ENCODE data around the gene MYO7B.

Gene MYO7B

DNA sequence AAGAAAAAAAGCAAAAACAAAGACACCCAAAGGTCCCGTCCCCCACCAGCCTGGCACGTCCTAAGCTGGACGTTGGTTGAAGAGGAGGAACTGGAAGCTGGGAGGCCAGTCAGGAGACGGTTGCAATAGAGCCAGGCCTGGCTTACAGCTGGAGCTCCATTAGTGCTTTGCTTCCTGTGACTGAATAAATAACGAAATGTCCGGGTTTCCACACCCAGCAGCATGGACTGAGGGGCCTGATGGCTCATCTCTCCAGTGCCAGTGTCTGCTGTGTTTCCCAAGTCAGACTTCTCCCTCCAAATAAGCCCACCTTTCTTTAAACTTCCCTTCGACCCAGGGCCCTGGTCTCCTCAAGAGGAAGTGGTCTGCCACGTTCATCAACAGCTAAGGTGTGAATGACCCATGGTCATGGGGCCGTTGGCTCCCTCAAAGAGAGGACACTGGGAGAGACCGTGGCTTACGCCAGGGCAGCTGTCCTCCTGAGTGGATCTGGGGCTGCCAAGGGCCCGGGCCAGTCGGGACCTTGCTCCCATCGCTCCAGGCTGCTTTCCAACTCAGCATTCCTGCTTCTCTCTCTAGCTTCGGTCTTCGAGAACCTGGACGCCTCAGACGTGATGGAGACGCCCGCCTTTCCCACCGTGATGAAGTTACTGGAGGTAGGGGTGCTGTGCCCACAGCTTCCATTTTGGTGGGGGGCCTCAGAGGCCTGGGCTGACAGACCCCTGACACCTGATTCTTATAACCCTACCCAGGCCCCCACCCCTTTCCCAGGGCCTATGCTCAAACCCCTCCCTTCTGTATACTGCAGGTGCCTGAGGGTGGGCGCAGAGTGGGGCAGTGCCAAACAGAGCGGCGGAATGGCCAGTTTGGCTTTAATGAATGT, 44.9 kb downstream of the MYO7B start:
- TF ChIP-seq, protein P1, sequence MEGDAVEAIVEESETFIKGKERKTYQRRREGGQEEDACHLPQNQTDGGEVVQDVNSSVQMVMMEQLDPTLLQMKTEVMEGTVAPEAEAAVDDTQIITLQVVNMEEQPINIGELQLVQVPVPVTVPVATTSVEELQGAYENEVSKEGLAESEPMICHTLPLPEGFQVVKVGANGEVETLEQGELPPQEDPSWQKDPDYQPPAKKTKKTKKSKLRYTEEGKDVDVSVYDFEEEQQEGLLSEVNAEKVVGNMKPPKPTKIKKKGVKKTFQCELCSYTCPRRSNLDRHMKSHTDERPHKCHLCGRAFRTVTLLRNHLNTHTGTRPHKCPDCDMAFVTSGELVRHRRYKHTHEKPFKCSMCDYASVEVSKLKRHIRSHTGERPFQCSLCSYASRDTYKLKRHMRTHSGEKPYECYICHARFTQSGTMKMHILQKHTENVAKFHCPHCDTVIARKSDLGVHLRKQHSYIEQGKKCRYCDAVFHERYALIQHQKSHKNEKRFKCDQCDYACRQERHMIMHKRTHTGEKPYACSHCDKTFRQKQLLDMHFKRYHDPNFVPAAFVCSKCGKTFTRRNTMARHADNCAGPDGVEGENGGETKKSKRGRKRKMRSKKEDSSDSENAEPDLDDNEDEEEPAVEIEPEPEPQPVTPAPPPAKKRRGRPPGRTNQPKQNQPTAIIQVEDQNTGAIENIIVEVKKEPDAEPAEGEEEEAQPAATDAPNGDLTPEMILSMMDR (IDR thresholded peaks at IDR 0.05; ENCODE audit: low read depth, low read length) = no peak
- H3K4me3 ChIP-seq (ENCODE audit: low read depth, low read length) = no peak overlapping the region

DNA sequence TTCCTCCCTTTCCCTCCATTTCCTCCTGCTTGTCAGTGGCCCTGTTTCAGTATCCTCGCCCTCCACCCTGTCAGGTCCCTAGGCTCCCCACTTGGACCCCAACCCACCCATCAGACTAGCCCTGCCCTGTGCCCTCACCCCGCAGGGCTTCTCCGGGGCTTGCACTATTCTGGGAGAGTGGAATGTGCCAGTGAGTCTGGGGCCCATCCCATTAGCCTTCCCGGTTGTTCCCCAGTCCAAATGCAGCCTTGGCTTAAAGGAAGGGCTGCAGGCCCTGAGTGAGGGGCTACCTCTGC, 45.5 kb downstream of the MYO7B start:
- no peak overlapping the region for H3K4me3 ChIP-seq (ENCODE audit: low read depth, low read length)
- TF ChIP-seq, protein P1 (IDR thresholded peaks at IDR 0.05; ENCODE audit: low read depth, low read length) = no peak

DNA sequence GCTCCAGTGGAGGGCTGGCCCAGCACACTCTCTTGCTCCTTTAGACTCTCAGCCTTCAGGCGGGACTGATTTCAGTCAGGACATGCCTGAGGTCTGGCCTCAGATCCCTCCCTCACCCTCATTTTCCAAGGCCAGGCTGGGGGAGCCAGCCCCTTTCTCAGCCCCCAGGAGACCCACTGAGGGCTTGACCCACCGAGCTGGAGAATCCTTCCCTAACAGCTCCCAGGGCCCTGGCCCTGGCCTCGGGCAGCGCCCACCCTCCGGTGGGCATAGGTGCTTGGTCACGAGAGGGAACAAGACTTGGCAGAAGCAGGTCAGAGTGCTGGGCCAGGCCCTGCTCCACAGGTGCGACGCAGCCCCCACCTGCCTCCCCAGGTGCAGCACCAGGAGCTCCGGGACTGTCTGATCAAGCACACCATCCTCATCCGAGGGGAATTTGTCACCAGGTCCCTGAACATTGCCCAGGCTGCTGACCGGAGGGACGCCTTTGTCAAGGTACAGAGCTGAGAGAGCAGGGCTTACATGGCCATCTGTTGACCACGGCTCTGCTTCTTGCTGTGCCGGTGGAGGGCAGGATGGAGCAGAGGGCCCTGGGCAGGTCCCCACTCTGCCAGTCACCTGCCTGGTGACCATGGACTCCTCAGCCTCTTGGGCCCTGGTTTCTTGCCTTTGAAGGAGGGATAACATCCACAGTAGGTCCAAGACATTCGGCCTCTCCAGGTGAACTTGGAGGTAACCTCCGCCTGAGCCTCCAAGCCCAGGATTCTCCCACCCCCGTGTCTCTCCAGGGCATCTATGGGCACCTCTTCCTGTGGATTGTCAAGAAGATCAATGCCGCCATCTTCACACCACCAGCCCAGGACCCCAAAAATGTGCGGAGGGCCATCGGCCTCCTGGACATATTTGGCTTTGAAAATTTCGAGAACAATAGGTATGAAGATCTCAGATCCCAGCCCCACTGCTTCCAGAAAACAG, 46.3 kb downstream of the MYO7B start:
- H3K4me3 ChIP-seq (ENCODE audit: low read depth, low read length) = no peak overlapping the region
- TF ChIP-seq, protein P1 (IDR thresholded peaks at IDR 0.05; ENCODE audit: low read depth, low read length) = no peak

DNA sequence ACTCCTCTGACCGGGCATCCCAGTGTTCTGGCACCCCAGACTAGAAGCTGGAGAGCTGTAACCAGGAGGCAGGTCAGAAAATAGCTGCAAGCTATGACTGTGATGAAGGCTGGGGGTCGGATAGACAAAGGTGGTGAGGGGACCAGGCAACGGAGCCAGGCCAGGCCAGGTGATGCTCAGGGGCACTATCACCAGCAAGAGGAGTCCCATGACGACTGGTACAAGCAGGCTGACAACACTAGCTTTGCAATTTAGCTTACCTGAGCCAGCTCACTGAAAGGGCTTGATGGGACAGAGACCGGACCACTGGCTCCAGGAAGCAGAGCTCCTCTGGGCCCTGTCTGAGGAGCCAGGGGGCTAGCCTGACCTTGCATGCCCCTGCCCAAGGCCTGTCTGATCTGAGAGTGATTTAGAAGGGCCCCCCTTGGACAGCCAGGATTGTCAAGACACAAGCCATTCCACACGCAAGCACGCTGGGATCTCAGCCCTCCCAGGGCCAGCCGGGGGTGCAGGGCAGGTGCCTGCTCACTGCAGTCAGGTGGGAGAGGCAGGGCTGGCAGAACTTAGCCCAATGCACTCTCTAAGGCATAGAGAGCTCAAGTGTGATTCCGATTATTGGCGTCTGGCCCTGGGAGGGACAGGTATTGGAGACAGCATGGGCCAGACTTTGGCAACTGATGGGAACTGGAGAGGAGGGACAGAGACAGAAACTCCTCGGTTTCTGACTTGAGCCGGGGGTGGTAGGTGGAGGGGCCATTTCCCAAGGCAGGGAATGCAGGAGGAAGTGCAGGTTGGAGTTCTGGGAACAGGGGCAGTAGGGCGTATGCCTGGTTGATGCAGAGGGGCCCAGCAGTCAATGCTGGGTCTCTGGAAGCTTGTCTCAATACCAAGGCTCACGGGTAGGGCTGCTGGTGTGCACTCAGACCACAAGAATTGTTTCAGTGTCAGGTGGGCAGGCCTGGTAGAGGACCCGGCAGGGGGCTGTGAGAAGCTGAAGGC, 47.7 kb downstream of the MYO7B start:
- no peak overlapping the region for H3K4me3 ChIP-seq (ENCODE audit: low read depth, low read length)
- TF ChIP-seq, protein P1 (IDR thresholded peaks at IDR 0.05; ENCODE audit: low read depth, low read length) = no peak

DNA sequence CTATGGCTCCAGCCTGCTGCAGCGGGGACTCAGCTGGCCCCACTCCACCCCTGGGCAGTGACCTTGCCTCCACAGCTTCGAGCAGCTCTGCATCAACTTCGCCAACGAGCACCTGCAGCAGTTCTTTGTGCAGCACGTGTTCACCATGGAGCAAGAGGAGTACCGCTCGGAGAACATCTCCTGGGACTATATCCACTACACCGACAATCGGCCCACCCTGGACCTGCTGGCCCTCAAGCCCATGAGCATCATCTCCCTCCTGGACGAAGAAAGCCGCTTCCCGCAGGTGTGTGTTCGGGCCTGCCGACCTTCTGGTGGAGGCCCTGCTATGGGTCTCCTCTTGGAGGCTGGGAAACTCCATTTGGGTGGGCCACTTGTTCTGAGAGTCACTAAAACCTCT, 48.6 kb downstream of the MYO7B start:
- H3K4me3 ChIP-seq (ENCODE audit: low read depth, low read length) = no peak overlapping the region
- TF ChIP-seq, protein P1 (IDR thresholded peaks at IDR 0.05; ENCODE audit: low read depth, low read length) = no peak

DNA sequence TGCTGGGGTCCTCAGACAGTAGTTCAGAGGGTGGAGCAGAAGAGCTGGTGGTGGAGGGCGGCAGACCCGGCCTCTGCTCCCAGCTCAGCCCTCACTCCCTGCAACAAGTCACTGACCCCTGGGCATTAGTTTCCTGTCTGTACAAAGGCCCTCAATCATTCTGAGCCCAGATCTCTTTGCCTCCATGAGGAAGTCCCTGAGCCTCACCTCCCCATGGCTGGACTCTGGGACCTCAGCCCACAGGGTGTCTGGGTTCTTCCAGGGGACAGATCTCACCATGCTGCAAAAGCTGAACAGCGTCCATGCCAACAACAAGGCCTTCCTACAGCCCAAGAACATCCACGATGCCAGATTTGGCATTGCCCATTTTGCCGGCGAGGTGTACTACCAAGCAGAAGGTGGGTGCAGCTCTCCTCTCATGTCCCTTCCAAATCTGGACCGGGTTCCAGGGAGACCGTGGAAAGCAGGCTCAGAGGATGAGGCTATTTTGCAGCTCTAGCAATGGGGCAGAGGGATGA, 49.1 kb downstream of the MYO7B start:
- no peak overlapping the region for H3K4me3 ChIP-seq (ENCODE audit: low read depth, low read length)
- TF ChIP-seq, protein P1 (IDR thresholded peaks at IDR 0.05; ENCODE audit: low read depth, low read length) = no peak

All from WI38 (cell line).